Stimulated activated CD4-positive, alpha-beta T cell treated with anti-CD3 and anti-CD28 coated beads, Interleukin-2, amount 100 ng/mL, for 4 hours (primary cell): ENCODE results near the gene ZHX3.
"Not testable (repeated sequence)": the region's sequence is repeated elsewhere in the genome, so short reads cannot be mapped to it uniquely, and the experiment has no call there.

Experiments
- DNase-seq: peaks from one replicate; pipeline ENCODE4 v3.0.0-alpha.2; 2020; ENCODE audit warnings: low read depth

The ZHX3 gene

DNA sequence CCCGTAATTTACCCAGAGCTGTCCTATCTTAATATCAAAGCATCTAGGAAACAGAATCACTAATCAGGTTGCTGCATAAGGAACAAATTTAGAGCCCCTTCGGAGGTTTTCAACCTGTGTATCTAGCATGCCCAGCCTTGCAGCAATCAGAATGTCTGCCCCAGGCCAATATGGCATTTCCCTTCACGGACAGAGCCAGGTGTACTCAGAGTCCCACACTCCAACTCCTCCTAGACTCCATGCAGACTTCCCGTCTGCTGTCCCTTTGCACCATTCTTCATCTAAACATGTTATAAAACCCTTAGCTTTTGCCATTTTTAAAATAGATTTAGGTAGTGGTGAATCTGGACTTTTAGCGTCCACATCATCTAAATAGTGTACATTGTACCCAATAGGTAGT lies 61.0 kb downstream of the ZHX3 start:
- no peak for DNase-seq

GRCh38 chr20:41255655-41256054 lies 61.9 kb downstream of the ZHX3 start:
- DNase-seq: no peak

- no peak for DNase-seq
These were observed 67.9 kb downstream of the ZHX3 start for GRCh38 chr20:41249411-41250281.

DNA sequence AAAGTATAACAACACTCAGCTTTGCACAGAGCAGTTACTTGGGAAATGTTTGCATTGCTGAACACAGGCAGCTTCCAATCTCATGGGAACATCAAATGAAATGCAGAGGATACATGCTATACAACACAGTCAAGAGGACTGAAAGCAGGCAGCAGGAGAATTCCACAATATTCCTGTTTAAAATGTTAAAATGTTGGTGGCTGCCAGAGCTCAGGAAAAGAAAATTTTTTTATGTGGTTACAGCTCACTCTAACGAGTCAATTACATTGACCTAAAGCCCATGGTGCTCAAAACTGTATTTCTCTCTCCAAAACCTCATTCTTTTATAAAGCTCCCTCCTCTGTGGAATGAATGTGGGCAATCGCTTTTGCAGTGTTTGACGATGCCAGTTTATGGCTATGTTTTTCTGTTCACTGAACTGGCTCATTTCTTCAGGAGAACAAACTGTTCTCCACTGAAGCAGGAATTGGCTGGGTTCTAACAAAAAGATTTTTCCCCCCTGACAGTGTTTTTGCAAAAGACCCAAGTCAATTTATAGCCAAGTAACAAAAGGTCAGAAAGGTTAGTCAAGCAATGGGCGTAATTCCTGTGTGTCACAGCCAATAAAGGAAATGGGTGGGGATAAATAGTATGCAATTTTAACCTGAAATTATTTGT lies 69.0 kb downstream of the ZHX3 start:
- DNase-seq: no peak

GRCh38 chr20:41247523-41248367 lies 69.8 kb downstream of the ZHX3 start:
- no peak for DNase-seq

DNA sequence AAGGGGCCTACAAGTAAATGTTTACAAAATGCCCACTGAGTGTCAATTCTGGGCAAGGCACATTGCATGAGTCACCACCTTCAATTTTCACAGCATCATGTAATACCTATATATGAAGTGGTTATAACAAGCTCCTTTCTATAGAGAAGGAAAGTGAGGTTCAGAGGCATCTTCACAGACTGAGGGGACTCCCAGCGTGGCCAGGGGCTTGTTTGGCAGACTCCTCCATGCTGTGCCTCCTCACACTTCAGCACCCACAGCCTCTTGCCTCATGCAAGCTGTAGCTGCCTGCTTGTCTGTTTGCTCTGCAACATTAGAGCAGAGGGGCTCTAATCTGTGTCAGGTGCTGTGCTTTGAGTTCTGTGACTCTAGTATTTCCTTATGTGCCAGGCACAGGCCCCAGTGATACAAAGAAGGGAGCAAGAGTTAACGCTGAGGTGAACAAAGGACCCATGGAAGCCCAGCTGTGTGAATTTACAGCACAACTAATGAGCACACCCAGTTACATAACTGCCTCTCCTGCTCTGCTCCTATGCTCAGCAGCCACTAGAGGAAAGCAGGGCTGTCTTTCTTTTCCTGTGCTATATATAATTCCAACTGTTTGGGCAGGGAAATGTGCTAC lies 72.3 kb downstream of the ZHX3 start:
- DNase-seq: no peak

- no peak for DNase-seq
These were observed 74.7 kb downstream of the ZHX3 start for GRCh38 chr20:41242807-41243206.

DNA sequence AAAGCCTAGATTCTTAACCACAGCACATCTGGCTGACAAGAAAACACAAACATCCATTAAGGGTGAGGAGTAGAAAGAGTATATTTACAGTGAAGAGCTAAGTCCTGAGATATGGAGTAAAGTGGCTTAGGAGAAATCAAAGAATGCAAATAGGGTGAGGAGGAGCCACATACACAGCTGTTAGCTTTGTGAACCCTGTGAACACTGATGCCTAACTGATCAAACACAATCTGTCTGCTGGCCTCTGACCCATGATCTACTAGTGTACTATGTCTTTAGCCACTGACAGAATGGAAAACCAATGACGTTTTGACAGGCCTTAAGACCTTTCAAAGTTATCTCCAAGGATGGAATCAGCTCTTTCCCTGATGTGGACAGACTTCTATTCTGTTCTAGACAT lies 75.2 kb downstream of the ZHX3 start:
- DNase-seq: no peak

DNA sequence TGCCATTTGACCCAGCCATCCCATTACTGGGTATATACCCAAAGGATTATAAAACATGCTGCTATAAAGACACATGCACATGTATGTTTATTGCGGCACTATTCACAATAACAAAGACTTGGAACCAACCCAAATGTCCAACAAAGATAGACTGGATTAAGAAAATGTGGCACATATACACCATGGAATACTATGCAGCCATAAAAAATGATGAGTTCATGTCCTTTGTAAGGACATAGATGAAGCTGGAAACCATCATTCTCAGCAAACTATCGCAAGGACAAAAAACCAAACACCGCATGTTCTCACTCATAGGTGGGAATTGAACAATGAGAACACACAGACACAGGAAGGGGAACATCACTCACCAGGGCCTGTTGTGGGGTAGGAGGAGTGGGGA lies 80.3 kb downstream of the ZHX3 start:
- DNase-seq: not testable (repeated sequence)

GRCh38 chr20:41236818-41237217 lies 80.7 kb downstream of the ZHX3 start:
- DNase-seq: not testable (repeated sequence)

- no peak for DNase-seq
These were observed 83.0 kb downstream of the ZHX3 start for GRCh38 chr20:41234546-41234945.

GRCh38 chr20:41234041-41234440 lies 83.5 kb downstream of the ZHX3 start:
- no peak for DNase-seq

DNA sequence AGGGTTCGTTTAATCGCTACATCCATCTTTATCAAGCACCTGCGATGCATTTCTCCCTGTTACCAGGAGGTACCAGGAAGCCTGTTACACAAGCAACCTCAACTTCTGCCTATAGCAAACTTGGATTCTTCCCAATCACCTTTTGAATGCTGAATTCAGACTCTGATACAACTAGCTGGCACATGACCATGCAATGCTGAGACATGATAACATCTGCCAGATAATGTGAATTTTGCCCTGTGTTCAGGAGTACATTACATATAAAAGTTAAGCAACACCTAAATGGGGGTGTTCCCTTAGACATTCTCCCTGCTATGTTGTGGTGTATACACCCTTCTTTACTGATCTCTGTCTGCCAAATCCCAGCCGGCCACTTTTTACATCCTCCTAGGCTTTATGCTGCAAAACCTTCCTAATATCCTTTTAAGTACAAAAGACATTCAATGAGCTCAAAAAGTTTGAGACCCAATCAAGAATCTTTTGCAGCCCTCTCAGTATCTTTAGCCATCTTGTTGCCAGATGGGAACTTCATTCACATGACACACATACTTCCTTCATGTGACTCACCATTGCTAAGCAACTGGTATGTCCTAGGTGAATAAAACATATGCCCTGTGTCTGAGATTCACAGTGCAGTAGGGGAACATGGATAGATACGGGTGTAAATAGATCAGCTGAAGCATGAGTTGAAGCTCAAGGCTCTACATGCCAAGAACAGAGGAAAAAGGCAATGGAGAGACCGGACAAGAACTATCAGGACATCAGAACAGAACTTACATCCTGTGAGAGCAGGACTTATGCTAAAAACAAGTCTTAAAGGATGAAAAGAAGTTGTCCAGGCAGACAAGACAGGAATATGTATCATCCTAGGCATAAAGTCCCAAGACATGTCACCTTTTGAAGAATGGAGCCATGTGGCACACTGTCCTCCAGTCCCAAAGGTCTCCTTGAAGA lies 84.3 kb downstream of the ZHX3 start:
- no peak for DNase-seq

DNA sequence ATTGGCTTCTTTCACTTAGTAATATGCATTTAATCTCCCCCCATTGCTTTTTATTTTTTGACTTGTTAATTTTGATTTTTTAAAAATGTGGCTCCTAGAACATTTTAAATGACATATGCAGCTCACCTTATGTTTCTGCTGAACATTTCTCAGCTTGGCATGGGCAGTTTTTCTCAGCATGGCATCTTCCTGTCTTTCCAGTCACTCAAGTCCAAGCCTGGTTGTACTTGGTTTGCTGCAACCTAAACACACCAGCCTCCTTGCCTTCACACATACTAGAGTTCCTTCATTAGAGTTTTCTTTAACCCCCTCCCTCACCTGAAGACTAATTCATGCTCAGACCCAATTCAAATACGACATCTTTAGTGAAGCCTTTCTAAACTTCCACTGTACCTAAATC lies 86.4 kb downstream of the ZHX3 start:
- no peak for DNase-seq

DNA sequence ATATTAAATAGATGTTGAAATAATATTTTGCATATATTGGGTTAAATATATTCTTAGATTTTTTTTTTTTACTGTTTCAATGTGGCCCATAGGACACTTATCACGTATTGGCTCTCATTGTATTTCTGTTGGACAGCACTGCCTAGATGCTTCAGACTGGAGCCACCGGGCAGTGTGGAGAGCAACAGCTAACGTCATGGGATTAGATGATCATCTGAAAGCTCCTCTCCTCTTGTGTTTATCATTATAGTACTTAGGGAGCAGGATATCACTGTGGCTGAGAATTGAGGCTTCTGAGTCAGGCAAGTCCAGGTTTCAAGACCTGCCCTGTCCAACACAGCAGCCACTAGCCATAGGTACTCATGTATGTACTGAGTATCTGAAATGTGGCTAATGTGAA lies 87.4 kb downstream of the ZHX3 start:
- no peak for DNase-seq

GRCh38 chr20:41229259-41229658 lies 88.3 kb downstream of the ZHX3 start:
- DNase-seq: no peak

- no peak for DNase-seq
These were observed 88.7 kb downstream of the ZHX3 start for GRCh38 chr20:41228858-41229257.

DNA sequence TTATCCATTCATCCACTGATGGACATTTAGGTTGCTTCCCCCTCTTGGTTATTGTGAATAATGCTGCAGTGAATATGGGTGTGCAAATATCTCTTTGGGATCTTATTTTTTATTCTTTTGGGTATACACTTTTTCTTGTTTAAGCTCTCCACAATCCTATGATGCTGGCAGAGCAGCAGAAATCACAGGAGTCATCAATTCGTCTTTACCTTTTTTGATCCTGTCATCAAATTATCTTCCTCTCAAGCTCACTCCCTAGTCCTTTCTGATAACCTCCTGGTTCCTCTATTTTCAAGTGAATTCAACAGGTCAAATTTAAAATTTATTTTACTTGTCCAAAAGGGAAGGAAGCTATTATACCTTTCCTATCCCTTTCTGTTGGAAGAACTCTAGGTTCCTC lies 91.1 kb downstream of the ZHX3 start:
- DNase-seq: no peak

GRCh38 chr20:41225091-41225490 lies 92.4 kb downstream of the ZHX3 start:
- DNase-seq: no peak

GRCh38 chr20:41224281-41224680 lies 93.2 kb downstream of the ZHX3 start:
- DNase-seq: no peak

DNA sequence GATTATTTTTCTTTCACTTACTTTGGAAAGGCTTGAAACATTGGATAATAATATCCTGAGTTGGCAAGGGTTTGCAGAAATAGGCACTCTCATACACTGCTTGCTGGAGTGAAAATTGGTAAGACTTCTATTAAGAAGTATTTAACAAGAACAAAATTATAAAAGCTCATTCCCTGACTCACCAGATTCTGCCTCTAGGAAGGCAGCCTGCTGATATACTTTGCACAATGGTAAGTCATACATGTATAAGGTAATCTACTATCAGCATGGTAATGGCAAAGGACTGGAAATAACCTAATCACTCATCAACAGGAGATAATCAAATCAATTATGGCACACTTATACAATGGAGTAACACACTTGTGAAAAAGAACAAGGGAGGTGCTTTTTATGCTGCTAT lies 94.4 kb downstream of the ZHX3 start:
- no peak for DNase-seq
